Testis (tissue), 3 donors: ENCODE data around the gene C1D. TPM values are rescaled to one million over a fixed set of nuclear protein-coding genes. Genes with fewer than 3 reads are reported as not detected.

Experiments used
- DNase-seq: peaks from one replicate; pipeline ENCODE4 v3.0.0-alpha.2; 2019
- H3K27ac ChIP-seq, 2 donors: fragments of 200-600 bp; sonication (generic); one replicate each; pipeline ENCODE4 v1.5.1; 2019
- H3K27me3 ChIP-seq: fragments of 200-600 bp; sonication (generic); one replicate; pipeline ENCODE4 v1.5.1; 2019
- H3K36me3 ChIP-seq: fragments of 200-600 bp; sonication (generic); one replicate; pipeline ENCODE4 v1.5.1; 2017; ENCODE audit warnings: low read depth; ENCODE audit errors: missing control alignments
- H3K4me1 ChIP-seq: fragments of 200-600 bp; sonication (generic); one replicate; pipeline ENCODE4 v1.5.1; 2019
- H3K4me3 ChIP-seq, 2 donors: fragments of 200-600 bp; sonication (generic); one replicate each; pipeline ENCODE4 v1.5.1; 2017 to 2019
- H3K9me3 ChIP-seq: fragments of 200-600 bp; sonication (generic); one replicate; pipeline ENCODE4 v1.5.1; 2017
- POLR2A ChIP-seq: fragments of 450-650 bp; IDR thresholded peaks from one replicate; pipeline ENCODE4 v1.6.1; 2017; ENCODE audit warnings: antibody characterized with exemption, mild to moderate bottlenecking, moderate library complexity
- WGBS, 2 donors: methylation state at CpG; one replicate each; pipeline ENCODE4 v1.1.5; 2018; 5-methylcytosine and 5-hydroxymethylcytosine counted together
- intact Hi-C: fragments of 100-400 bp; cut with DNase I; formaldehyde crosslinking; loops from one replicate; pipeline ENCODE4 v1.15.1; 2023; ENCODE audit warnings: low total_unique reads
- polyA plus RNA-seq: library from polyadenylated mRNA; stranded (reverse); fragments of 350-450 nt; fragmentation: Illumina TruSeq; extraction: RNeasy Lipid Tissue Mini Kit (QIAGEN cat#74804); gene quantifications from one replicate; pipeline ENCODE4 v1.2.3, GENCODE V29; 2014; ENCODE audit warnings: low read depth, low replicate concordance; ENCODE audit not compliant: insufficient read depth
- total RNA-seq, 2 donors: library from RNA; depleted of rRNA; stranded (reverse); fragments of >200 nt; gene quantifications; one replicate each; pipeline ENCODE4 v1.2.3, GENCODE V29; 2016
- TF ChIP-seq, protein P1 (sequence below), 3 experiments: fragments of 450-650 bp in 2 of 3; fragments of 200-600 bp in 1 of 3; sonication (generic) in 1 of 3; IDR thresholded peaks; one replicate each; pipeline ENCODE4 v1.5.1; 2016 to 2019; ENCODE audit warnings: antibody characterized with exemption in 3 of 3, mild to moderate bottlenecking in 2 of 3, moderate library complexity in 1 of 3

The C1D gene
- total and polyA plus RNA-seq, 3 donors from 2014 or later: 27.0 to 34.0 (median 31.7) TPM

- Histone ChIP-seq H3K27me3 (no peaks in the 10 kb centered on the region), H3K27ac (no peak overlapping the region), H3K4me1 (peaks cover 8% of the 10 kb centered on the region), H3K4me3 (no peak overlapping the region), H3K9me3 (no peaks in the 10 kb centered on the region), H3K36me3 (no peaks in the 10 kb centered on the region)
- no peak for TF ChIP-seq POLR2A
- TF ChIP-seq, protein P1, sequence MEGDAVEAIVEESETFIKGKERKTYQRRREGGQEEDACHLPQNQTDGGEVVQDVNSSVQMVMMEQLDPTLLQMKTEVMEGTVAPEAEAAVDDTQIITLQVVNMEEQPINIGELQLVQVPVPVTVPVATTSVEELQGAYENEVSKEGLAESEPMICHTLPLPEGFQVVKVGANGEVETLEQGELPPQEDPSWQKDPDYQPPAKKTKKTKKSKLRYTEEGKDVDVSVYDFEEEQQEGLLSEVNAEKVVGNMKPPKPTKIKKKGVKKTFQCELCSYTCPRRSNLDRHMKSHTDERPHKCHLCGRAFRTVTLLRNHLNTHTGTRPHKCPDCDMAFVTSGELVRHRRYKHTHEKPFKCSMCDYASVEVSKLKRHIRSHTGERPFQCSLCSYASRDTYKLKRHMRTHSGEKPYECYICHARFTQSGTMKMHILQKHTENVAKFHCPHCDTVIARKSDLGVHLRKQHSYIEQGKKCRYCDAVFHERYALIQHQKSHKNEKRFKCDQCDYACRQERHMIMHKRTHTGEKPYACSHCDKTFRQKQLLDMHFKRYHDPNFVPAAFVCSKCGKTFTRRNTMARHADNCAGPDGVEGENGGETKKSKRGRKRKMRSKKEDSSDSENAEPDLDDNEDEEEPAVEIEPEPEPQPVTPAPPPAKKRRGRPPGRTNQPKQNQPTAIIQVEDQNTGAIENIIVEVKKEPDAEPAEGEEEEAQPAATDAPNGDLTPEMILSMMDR (IDR thresholded peaks at IDR 0.05): no peak
- DNase-seq: no peak
- 80 to 89% methylated on average over 5 of the region's 5 CpGs for WGBS, 2 donors
- intact Hi-C loops: no loop called here
Observed at GRCh38 chr2:68060652-68061051, 2.2 kb downstream of the C1D start.

DNA sequence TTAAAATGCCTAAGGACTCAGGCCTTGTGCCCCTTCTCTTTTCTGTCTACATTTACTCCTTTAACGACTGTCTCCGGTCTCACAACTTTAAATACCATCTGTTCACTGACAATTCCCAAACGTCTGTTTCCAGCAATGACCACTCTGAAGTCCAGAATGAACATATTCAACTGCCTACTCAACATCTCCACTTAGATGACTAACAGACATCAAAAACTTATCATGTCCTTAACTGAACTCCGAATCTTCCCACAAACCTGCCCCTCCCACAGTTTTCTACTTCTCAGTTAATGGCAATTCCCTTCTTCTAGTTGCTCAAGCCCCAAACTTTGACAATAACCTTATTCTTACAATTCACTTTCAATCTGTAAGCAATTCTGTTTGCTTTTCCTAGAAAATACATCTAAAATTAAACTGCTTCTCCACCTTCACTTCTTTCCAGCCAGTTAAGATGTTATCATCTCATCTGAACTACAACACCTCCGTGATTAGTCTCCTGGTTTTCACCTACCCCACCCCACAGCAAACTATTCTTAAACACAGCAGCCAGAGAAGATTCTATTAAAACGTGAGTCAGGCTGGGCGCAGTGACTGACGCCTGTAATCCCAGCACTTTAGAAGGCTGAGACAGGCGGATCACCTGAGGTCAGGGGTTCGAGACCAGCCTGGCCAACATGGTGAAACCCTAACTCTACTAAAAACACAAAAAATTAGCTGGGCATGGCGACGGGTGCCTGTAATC is 2.8 kb downstream of the C1D start:
- 77 to 80% methylated on average over 12 of the region's 12 CpGs for WGBS, 2 donors
- Histone ChIP-seq H3K27me3 (no peaks in the 10 kb centered on the region), H3K4me3 (no peak overlapping the region), H3K4me1 (peaks cover 8% of the 10 kb centered on the region), H3K9me3 (no peaks in the 10 kb centered on the region), H3K27ac (no peak overlapping the region), H3K36me3 (no peaks in the 10 kb centered on the region)
- no peak for DNase-seq
- TF ChIP-seq, protein P1 (IDR thresholded peaks at IDR 0.05): no peak
- TF ChIP-seq POLR2A: no peak
- intact Hi-C loops: no loop called here

DNA sequence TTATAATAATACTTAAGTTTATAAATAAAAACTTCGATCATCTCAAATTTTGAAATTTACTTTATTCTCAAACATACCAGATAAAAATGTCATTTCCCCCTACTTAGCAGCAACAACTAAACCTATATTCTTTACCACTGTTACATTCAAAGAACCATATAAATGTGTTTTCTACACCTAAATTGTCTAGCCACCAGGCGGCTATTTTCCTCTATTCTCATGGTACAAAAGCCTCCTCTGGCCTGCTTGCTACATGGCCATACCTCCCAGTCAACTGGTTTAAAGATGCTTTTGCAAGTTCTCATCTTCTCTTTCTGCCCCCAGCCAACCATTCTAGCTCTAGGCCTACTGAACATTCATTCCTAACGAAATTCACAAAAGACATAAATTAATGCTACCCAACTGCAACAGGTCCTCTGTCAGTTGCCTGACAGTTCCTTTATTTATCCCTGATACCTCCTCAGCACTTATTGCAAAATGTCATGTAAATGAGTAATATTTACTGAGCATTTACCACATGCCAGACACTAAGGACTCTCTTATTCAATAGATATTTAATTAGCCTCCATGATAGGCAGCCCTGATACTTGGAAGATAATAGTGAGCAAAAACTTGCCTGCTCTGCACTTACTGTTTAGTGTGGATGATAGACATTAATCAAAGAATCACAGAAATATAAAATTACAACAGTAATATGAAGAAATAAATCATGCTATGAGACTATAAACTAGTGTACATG is 5.0 kb downstream of the C1D start:
- no peak for DNase-seq
- intact Hi-C loops: no loop called here

DNA sequence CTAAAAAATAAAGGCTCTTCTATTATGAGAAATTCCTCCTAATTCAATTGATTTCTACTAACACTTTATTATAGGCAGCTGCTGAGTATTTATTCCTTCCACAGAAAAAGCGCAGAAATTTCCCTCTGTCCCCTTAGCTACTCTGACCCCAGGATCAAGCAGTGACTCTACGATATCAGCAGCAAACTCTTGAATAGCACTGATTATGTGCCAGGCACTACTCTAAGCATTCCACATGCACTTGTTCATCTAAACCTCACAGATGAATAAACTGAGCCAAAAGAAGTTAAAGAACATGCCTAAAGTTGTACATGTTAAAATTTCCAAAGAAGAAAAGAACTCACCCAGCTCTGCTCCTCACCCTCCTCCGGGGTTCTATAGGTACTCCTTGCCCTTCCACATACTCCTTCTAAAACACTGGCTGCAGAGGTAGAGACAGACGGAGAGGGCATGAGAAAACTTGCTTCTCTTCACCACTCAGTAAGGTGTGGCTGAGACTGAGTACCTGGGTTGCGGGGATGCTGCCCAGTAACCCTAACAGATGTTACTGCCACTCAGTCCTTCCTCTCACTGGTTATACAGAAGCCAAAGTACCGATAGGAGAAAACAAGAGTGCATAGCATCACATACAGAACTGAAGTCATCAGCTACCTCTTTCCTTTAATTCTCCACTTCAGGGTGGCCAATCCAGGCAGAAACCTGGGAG is 9.9 kb downstream of the C1D start:
- Histone ChIP-seq H3K36me3 (no peaks in the 10 kb centered on the region), H3K27ac (no peak overlapping the region), H3K9me3 (no peaks in the 10 kb centered on the region), H3K4me3 (no peak overlapping the region), H3K4me1 (no peaks in the 10 kb centered on the region), H3K27me3 (no peaks in the 10 kb centered on the region)
- DNase-seq: no peak
- no peak for TF ChIP-seq POLR2A
- TF ChIP-seq, protein P1 (IDR thresholded peaks at IDR 0.05): no peak
- intact Hi-C loops: no loop called here
- 86 to 89% methylated on average over 6 of the region's 6 CpGs for WGBS, 2 donors

More for the DNA sequence above, 5.0 kb downstream of the C1D start:
- 85 to 89% methylated on average over 3 of the region's 3 CpGs for WGBS, 2 donors
- Histone ChIP-seq H3K4me1 (peaks cover 8% of the 10 kb centered on the region), H3K4me3 (no peak overlapping the region), H3K27ac (no peak overlapping the region), H3K36me3 (no peaks in the 10 kb centered on the region), H3K9me3 (no peaks in the 10 kb centered on the region), H3K27me3 (no peaks in the 10 kb centered on the region)
- TF ChIP-seq, protein P1 (IDR thresholded peaks at IDR 0.05): no peak
- no peak for TF ChIP-seq POLR2A
